Keratinocyte (primary cell): ENCODE results near the gene MLLT10. TPM values are rescaled to one million over a fixed set of nuclear protein-coding genes. Genes with fewer than 3 reads are reported as not detected.

ENCODE experiments used
- DNase-seq: peaks from one replicate; pipeline ENCODE4 v3.0.0-alpha.2; 2011; ENCODE audit warnings: low read depth, missing footprints, low spot score
- FAIRE-seq: peaks from 2 replicates; lab custom pipeline; 2011; peaks lifted over from hg19 to GRCh38; lab: Jason Lieb, UNC
- H2AFZ ChIP-seq: 2 replicates; pipeline ENCODE4 v1.6.0; 2012; ENCODE audit warnings: low read length, control low read depth, inconsistent platforms; ENCODE audit not compliant: control insufficient read depth
- H3K27ac ChIP-seq: 2 replicates; pipeline ENCODE4 v1.5.1; 2011; ENCODE audit warnings: low read length; ENCODE audit not compliant: control insufficient read depth, insufficient read depth
- H3K27me3 ChIP-seq: 3 replicates; pipeline ENCODE4 v1.6.0; 2011; ENCODE audit warnings: low read length; ENCODE audit not compliant: control insufficient read depth, insufficient read depth; ENCODE audit errors: extremely low read depth
- H3K36me3 ChIP-seq, 2 experiments: 2 replicates in 1 of 2; 3 replicates in 1 of 2; pipeline ENCODE4 v1.5.1; 2011; ENCODE audit warnings: low read length in 2 of 2, mild to moderate bottlenecking in 1 of 2; ENCODE audit not compliant: control insufficient read depth in 2 of 2, insufficient read depth in 2 of 2; ENCODE audit errors: extremely low read depth in 1 of 2
- H3K4me1 ChIP-seq: 3 replicates; pipeline ENCODE4 v1.5.1; 2011; ENCODE audit warnings: low read length; ENCODE audit not compliant: control insufficient read depth, insufficient read depth; ENCODE audit errors: extremely low read depth
- H3K4me2 ChIP-seq: 3 replicates; pipeline ENCODE4 v1.6.0; 2011; ENCODE audit warnings: low read depth, low read length; ENCODE audit not compliant: control insufficient read depth, insufficient read depth; ENCODE audit errors: extremely low read depth
- H3K4me3 ChIP-seq, 3 experiments: fragments of 200-600 bp in 1 of 3; sonication (generic) in 1 of 3; 2 replicates in 2 of 3; 3 replicates in 1 of 3; pipeline ENCODE4 v1.5.1; 2011 to 2016; ENCODE audit warnings: low read length in 3 of 3, mild to moderate bottlenecking in 3 of 3, control low read depth in 2 of 3, inconsistent platforms in 1 of 3, low read depth in 1 of 3, mixed read lengths in 1 of 3, mixed run types in 1 of 3, moderate library complexity in 1 of 3; ENCODE audit not compliant: control insufficient read depth in 2 of 3, insufficient read depth in 2 of 3; ENCODE audit errors: extremely low read depth in 1 of 3
- H3K79me2 ChIP-seq: 2 replicates; pipeline ENCODE4 v1.6.0; 2012; ENCODE audit warnings: low read length; ENCODE audit not compliant: control insufficient read depth, insufficient read depth
- H3K9ac ChIP-seq: 3 replicates; pipeline ENCODE4 v1.6.0; 2011; ENCODE audit warnings: low read length; ENCODE audit not compliant: control insufficient read depth, insufficient read depth; ENCODE audit errors: extremely low read depth
- H3K9me1 ChIP-seq: 3 replicates; pipeline ENCODE4 v1.6.0; 2011; ENCODE audit warnings: low read length; ENCODE audit not compliant: control insufficient read depth, insufficient read depth; ENCODE audit errors: extremely low read depth
- H3K9me3 ChIP-seq: 2 replicates; pipeline ENCODE4 v1.5.1; 2012; ENCODE audit warnings: low read depth, low read length; ENCODE audit not compliant: control insufficient read depth
- H4K20me1 ChIP-seq: 3 replicates; pipeline ENCODE4 v1.6.0; 2011; ENCODE audit warnings: low read length; ENCODE audit not compliant: control insufficient read depth, insufficient read depth; ENCODE audit errors: extremely low read depth
- CTCF ChIP-seq, 3 experiments: IDR thresholded peaks in 1 of 3; conservative IDR thresholded peaks in 1 of 3; optimal IDR thresholded peaks in 1 of 3; 2 replicates in 2 of 3; 3 replicates in 1 of 3; pipeline versions ENCODE3 to v1.5.1; 2011; ENCODE audit warnings: low read length in 3 of 3, mild to moderate bottlenecking in 3 of 3, moderate library complexity in 2 of 3, control low read depth in 1 of 3, inconsistent platforms in 1 of 3; ENCODE audit not compliant: insufficient read depth in 2 of 3; ENCODE audit errors: extremely low read depth in 1 of 3
- EZH2 ChIP-seq: IDR thresholded peaks from one replicate; pipeline ENCODE4 v1.6.1; 2012; ENCODE audit warnings: inconsistent platforms, mild to moderate bottlenecking, low read length, moderate library complexity
- dilution Hi-C: fragments of 300-500 bp; cut with MboI; formaldehyde crosslinking; loops from one replicate; pipeline ENCODE4 v1.7.0; 2020; ENCODE audit warnings: low sequenced_read_pairs; ENCODE audit not compliant: extremely low pct_ligation_motif_present
- polyA plus RNA-seq, 5 experiments: library from polyadenylated mRNA; depleted of rRNA in 3 of 5; stranded (reverse) in 3 of 5; stranded (forward) in 1 of 5; unstranded in 1 of 5; fragments of >200 nt; gene quantifications; 1 replicate in 1 of 5; 2 replicates in 3 of 5; 3 replicates in 1 of 5; pipeline versions ENCODE4 v1.2.1 to v1.2.3, GENCODE V29; 2011 to 2012; ENCODE audit warnings: missing spikeins in 2 of 5, low read depth in 1 of 5, low replicate concordance in 1 of 5

MLLT10 gene
- polyA plus RNA-seq, 1 donor (not counting 4 experiments of a cell fraction or from before 2014, with no cell fraction given): 40.2 TPM

GRCh38 chr10:21649454-21649872, 115.4 kb downstream of the MLLT10 start:
- Histone ChIP-seq H3K27me3 (no peaks in the 10 kb centered on the region), H3K27ac (no peak overlapping the region), H3K79me2 (peaks cover 28% of the 10 kb centered on the region), H3K36me3 (peaks cover 0 to 4% of the 10 kb centered on the region in 2 experiments), H3K9ac (no peak overlapping the region), H2AFZ (no peak overlapping the region), H3K4me1 (peaks cover 5% of the 10 kb centered on the region), H3K9me1 (peaks cover 2% of the 10 kb centered on the region), H3K4me2 (no peak overlapping the region), H3K9me3 (no peaks in the 10 kb centered on the region), H3K4me3 (no peak overlapping the region), H4K20me1 (no peaks in the 10 kb centered on the region)
- no peak for DNase-seq
- dilution Hi-C loops: no loop called here
- TF ChIP-seq CTCF (optimal IDR thresholded peaks at IDR 0.05 in 1 of 3, IDR thresholded peaks at IDR 0.05 in 1 of 3, conservative IDR thresholded peaks at IDR 0.05 in 1 of 3; ENCODE audit: extremely low read depth in 1 of 3, insufficient read depth in 2 of 3, low read length in 3 of 3): no peak
- no peak for TF ChIP-seq EZH2
- FAIRE-seq: peak; percentile 17

GRCh38 chr10:21650353-21650752, 116.3 kb downstream of the MLLT10 start:
- Histone ChIP-seq H3K4me1 (peaks cover 5% of the 10 kb centered on the region), H3K9me3 (no peaks in the 10 kb centered on the region)
- dilution Hi-C loops: no loop called here

More at GRCh38 chr10:21650353-21650752, 116.3 kb downstream of the MLLT10 start:
- Histone ChIP-seq H3K79me2 (peaks cover 29% of the 10 kb centered on the region), H4K20me1 (no peaks in the 10 kb centered on the region), H2AFZ (no peak overlapping the region), H3K9ac (no peak overlapping the region), H3K9me1 (peaks cover 2% of the 10 kb centered on the region), H3K27ac (no peak overlapping the region), H3K36me3 (peaks cover 0 to 4% of the 10 kb centered on the region in 2 experiments), H3K4me2 (no peak overlapping the region), H3K27me3 (no peaks in the 10 kb centered on the region), H3K4me3 (no peak overlapping the region)
- TF ChIP-seq CTCF (optimal IDR thresholded peaks at IDR 0.05 in 1 of 3, IDR thresholded peaks at IDR 0.05 in 1 of 3, conservative IDR thresholded peaks at IDR 0.05 in 1 of 3; ENCODE audit: extremely low read depth in 1 of 3, insufficient read depth in 2 of 3, low read length in 3 of 3): no peak
- no peak for TF ChIP-seq EZH2
- DNase-seq (no peak), FAIRE-seq (no peak)
